SK-N-SH (cell line): ENCODE results near the gene TRPM3. TPM values are rescaled to one million over a fixed set of nuclear protein-coding genes. Genes with fewer than 3 reads are reported as not detected.

ENCODE experiments used
- CTCF ChIA-PET: fragments of 300-600, 350-600 bp; formaldehyde crosslinking; extraction: SDS; loops from one replicate; lab custom pipeline; 2021; lab: Yijun Ruan, JAX
- POLR2A ChIA-PET: fragments of 350-600 bp; sonication (Branson Sonifier 250); formaldehyde crosslinking; extraction: SDS; loops from one replicate; lab custom pipeline; 2020; ENCODE audit warnings: antibody characterized with exemption, inconsistent platforms; lab: Yijun Ruan, JAX
- DNase-seq: peaks from one replicate; pipeline ENCODE4 v3.0.0; 2012
- H2AFZ ChIP-seq: fragments of 200-600 bp; sonication (generic); 2 replicates; pipeline ENCODE4 v1.8.1; 2016; ENCODE audit warnings: antibody characterized with exemption, mild to moderate bottlenecking, low read depth
- H3F3A ChIP-seq: fragments of 200-600 bp; sonication (generic); replicated peaks from 2 replicates; pipeline ENCODE3; 2016; ENCODE audit warnings: antibody characterized with exemption, mild to moderate bottlenecking; ENCODE audit not compliant: insufficient read depth
- H3K27ac ChIP-seq, 2 experiments: fragments of 200-500 bp in 1 of 2; fragments of 200-600 bp in 1 of 2; sonication (Bioruptor generic) in 1 of 2; sonication (generic), shearing (Covaris generic) in 1 of 2; 2 replicates each; pipeline versions ENCODE4 v1.5.1 to v1.6.1; 2014 to 2016; ENCODE audit warnings: low read depth in 2 of 2, inconsistent platforms in 1 of 2, low read length in 1 of 2, mild to moderate bottlenecking in 1 of 2, mixed read lengths in 1 of 2
- H3K27me3 ChIP-seq: fragments of 200-600 bp; sonication (generic), shearing (Covaris generic); 2 replicates; pipeline ENCODE4 v1.6.1; 2016; ENCODE audit warnings: mixed run types; ENCODE audit not compliant: insufficient read depth
- H3K36me3 ChIP-seq, 2 experiments: fragments of 200-500 bp in 1 of 2; fragments of 200-600 bp in 1 of 2; sonication (Bioruptor generic) in 1 of 2; sonication (generic) in 1 of 2; replicated peaks in 1 of 2; 2 replicates each; pipeline versions ENCODE3 to v1.5.1; 2014 to 2016; ENCODE audit warnings: low read length in 1 of 2, mild to moderate bottlenecking in 1 of 2; ENCODE audit not compliant: insufficient read depth in 2 of 2, control insufficient read depth in 1 of 2
- H3K4me1 ChIP-seq, 2 experiments: fragments of 200-500 bp in 1 of 2; fragments of 200-600 bp in 1 of 2; sonication (Bioruptor generic) in 1 of 2; sonication (generic), shearing (Covaris generic) in 1 of 2; 2 replicates each; pipeline versions ENCODE4 v1.5.1 to v1.6.1; 2014 to 2016; ENCODE audit warnings: low read depth in 1 of 2, low read length in 1 of 2, mixed run types in 1 of 2; ENCODE audit not compliant: insufficient read depth in 2 of 2, control insufficient read depth in 1 of 2
- H3K4me2 ChIP-seq: fragments of 200-600 bp; sonication (generic), shearing (Covaris generic); 2 replicates; pipeline ENCODE4 v1.6.1; 2017; ENCODE audit warnings: mixed run types
- H3K4me3 ChIP-seq, 2 experiments: fragments of 200-500 bp in 1 of 2; fragments of 200-600 bp in 1 of 2; sonication (Bioruptor generic) in 1 of 2; sonication (generic), shearing (Covaris generic) in 1 of 2; 2 replicates each; pipeline versions ENCODE4 v1.5.1 to v1.8.1; 2014 to 2016; ENCODE audit warnings: low read depth in 2 of 2, inconsistent platforms in 1 of 2, low read length in 1 of 2, mild to moderate bottlenecking in 1 of 2, mixed read lengths in 1 of 2, moderate library complexity in 1 of 2
- H3K79me2 ChIP-seq: fragments of 200-600 bp; sonication (generic); 2 replicates; pipeline ENCODE4 v1.8.1; 2017; ENCODE audit warnings: mild to moderate bottlenecking; ENCODE audit not compliant: insufficient read depth
- H3K9ac ChIP-seq: fragments of 200-600 bp; sonication (generic); 2 replicates; pipeline ENCODE4 v1.6.1; 2017; ENCODE audit warnings: mixed run types
- H3K9me2 ChIP-seq: fragments of 200-600 bp; sonication (generic); 2 replicates; pipeline ENCODE4 v1.6.1; 2017; ENCODE audit warnings: mixed run types
- H3K9me3 ChIP-seq: fragments of 200-600 bp; sonication (generic); 2 replicates; pipeline ENCODE4 v1.6.1; 2017; ENCODE audit warnings: mixed run types, mild to moderate bottlenecking, moderate library complexity
- H4K20me1 ChIP-seq: fragments of 200-600 bp; sonication (generic); 2 replicates; pipeline ENCODE4 v1.6.1; 2017; ENCODE audit warnings: mild to moderate bottlenecking, mixed run types; ENCODE audit not compliant: insufficient read depth
- EP300 ChIP-seq, 2 experiments: IDR thresholded peaks; 2 replicates each; pipeline versions ENCODE4 v1.4.0 to v1.6.1; 2012; ENCODE audit warnings: borderline replicate concordance in 1 of 2, low read depth in 1 of 2, low read length in 1 of 2
- JUND ChIP-seq: IDR thresholded peaks from 2 replicates; pipeline ENCODE4 v1.4.0; 2012
- MXI1 ChIP-seq: IDR thresholded peaks from 2 replicates; pipeline ENCODE4 v1.6.1; 2012; ENCODE audit warnings: mild to moderate bottlenecking, low read depth, low read length, improper control_type of control experiment
- POLR2AphosphoS5 ChIP-seq: IDR thresholded peaks from 2 replicates; pipeline ENCODE4 v1.6.1; 2012; ENCODE audit warnings: low read depth, low read length
- RFX5 ChIP-seq: IDR thresholded peaks from 2 replicates; pipeline ENCODE4 v1.6.1; 2012; ENCODE audit warnings: mild to moderate bottlenecking, improper control_type of control experiment, low read length
- SIN3A ChIP-seq: IDR thresholded peaks from 2 replicates; pipeline ENCODE4 v1.6.1; 2012; ENCODE audit warnings: low read depth, mild to moderate bottlenecking, low read length, moderate library complexity, borderline replicate concordance
- SMC3 ChIP-seq: IDR thresholded peaks from 2 replicates; pipeline ENCODE4 v1.6.1; 2012; ENCODE audit warnings: low read depth, low read length, improper control_type of control experiment
- TEAD4 ChIP-seq: IDR thresholded peaks from 2 replicates; pipeline ENCODE4 v1.4.0; 2012; ENCODE audit warnings: mild to moderate bottlenecking, borderline replicate concordance; ENCODE audit not compliant: insufficient read depth
- YY1 ChIP-seq: IDR thresholded peaks from 2 replicates; pipeline ENCODE4 v1.4.0; 2012; ENCODE audit warnings: low read depth, mild to moderate bottlenecking
- WGBS: methylation state at CpG from one replicate; pipeline ENCODE4 v1.1.6; 2017; ENCODE audit warnings: low lambda C conversion rate; 5-methylcytosine and 5-hydroxymethylcytosine counted together
- polyA plus RNA-seq, 3 experiments: library from polyadenylated mRNA; depleted of rRNA; stranded (reverse); fragments of >200 nt; gene quantifications; 2 replicates each; pipeline ENCODE4 v1.2.3, GENCODE V29; 2012
- TF ChIP-seq, protein P1 (sequence below): IDR thresholded peaks from 2 replicates; pipeline ENCODE4; 2012
- TF ChIP-seq, protein P2 (sequence below): IDR thresholded peaks from 2 replicates; pipeline ENCODE4 v1.4.0; 2012; ENCODE audit warnings: low read depth, borderline replicate concordance

Gene TRPM3
- polyA plus RNA-seq, 1 of the 3 experiments (the other 2 are of a cell fraction): not detected

DNA sequence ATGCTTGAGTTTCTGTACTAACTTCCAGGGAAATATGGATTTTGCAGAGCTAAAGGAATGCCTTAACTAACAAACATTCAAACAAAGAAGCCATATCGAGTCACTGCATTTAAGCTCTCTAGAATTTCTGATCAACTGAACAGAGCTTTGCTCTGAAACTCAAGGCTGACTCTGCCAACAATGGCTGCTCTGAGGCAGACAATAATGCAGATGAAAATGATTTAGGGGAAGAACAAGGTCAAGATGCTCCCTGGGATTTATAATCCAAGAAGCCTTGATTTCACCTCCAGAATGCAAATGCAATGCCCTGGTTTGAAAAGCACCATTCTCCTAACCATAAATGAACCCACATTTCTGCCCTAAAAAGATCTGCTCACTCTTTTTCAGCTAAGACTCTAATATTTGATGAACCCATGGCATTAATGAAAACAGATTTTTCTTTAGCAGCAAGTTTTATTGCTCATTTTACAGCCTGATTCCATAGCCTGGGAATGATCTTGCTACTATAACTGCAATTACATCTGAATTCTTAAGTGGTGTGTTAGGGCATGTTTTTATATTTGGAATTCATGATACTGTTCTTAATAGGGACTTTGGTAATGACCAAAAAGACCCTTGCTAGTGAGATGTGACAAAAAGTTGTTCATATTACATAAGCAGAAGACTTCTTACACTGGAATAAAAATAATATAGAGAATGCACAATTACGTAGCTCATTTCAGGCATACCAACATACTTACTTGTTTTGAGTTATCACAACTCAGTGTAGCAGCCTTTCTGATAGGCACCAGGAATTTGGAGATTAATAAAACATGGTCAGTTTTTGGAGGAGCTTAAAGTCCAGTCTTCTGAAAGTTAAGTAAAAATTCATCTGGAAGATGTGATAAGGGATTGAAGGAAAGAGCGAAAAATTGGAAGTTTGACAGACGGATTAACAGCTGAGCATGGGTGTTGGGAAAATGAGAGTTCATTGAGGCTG is 169.4 kb downstream of the TRPM3 start (continued):
- TF ChIP-seq EP300 (IDR thresholded peaks at IDR 0.05; ENCODE audit: borderline replicate concordance in 1 of 2, low read depth in 1 of 2, low read length in 1 of 2): no peak
- TF ChIP-seq, protein P1, sequence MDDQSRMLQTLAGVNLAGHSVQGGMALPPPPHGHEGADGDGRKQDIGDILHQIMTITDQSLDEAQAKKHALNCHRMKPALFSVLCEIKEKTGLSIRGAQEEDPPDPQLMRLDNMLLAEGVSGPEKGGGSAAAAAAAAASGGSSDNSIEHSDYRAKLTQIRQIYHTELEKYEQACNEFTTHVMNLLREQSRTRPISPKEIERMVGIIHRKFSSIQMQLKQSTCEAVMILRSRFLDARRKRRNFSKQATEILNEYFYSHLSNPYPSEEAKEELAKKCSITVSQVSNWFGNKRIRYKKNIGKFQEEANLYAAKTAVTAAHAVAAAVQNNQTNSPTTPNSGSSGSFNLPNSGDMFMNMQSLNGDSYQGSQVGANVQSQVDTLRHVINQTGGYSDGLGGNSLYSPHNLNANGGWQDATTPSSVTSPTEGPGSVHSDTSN: no peak

DNA sequence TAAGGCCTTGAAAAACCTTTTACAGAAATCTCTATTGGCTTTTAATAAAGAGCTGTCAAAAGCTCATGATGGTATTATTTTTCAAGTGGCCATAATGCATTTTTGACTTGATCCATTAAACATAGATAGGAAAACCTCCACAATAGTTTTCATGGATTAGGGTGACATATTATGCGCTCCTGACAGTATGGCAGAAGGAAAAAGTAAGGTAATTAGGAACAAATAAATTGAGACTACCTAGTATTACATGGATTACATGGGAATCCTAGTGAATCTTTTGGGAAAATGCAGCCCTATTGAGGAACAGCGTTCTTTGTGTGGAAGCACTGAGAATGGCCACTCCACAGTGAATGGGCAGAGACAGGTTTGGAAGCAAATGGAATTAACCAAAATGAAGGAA is 171.2 kb downstream of the TRPM3 start:
- Histone ChIP-seq H4K20me1 (no peaks in the 10 kb centered on the region), H3K9me3 (no peaks in the 10 kb centered on the region), H3K4me3 (no peak overlapping the region), H3K4me1 (peaks cover 0 to 14% of the 10 kb centered on the region in 2 experiments; a peak in 1 of 4 replicates), H2AFZ (no peak overlapping the region), H3K79me2 (no peaks in the 10 kb centered on the region), H3K9ac (no peak overlapping the region), H3K9me2 (no peaks in the 10 kb centered on the region)
- POLR2A ChIA-PET: no interaction called here
- CTCF ChIA-PET: no interaction called here
- DNase-seq: no peak
- no peak for TF ChIP-seq JUND
- TF ChIP-seq POLR2AphosphoS5: no peak
- TF ChIP-seq TEAD4: no peak
- TF ChIP-seq, all 33 proteins: peak for 0
- Histone ChIP-seq H3K27me3 (no peaks in the 10 kb centered on the region), H3K36me3 (no peaks in the 10 kb centered on the region), H3K4me2 (no peak overlapping the region), H3F3A (peaks cover 12% of the 10 kb centered on the region), H3K27ac (no peak overlapping the region)
- 15% methylated on average over 2 of the region's 2 CpGs for whole genome bisulfite sequencing

DNA sequence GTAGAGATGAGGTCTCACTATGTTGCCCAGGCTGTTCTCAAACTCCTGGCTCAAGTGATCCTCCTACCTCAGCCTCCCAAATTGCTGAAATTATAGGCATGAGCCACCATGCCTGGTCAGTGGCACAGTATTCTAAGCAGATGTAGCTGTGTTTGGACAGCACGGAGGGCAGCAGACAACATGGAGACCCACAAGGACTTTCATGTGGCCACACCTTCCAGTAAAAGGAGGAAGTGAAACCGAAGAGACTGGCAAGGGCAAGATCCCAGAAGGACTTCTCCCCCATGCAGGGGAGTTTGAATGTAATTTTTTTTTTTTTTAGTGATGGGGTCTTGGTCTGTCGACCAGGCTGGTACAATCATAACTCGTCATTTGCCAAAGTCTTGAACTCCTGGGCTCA is 172.2 kb downstream of the TRPM3 start:
- H3K9me3 ChIP-seq: no peaks in the 10 kb centered on the region
- TF ChIP-seq RFX5: no peak
- H3K4me1 ChIP-seq: peaks cover 0 to 9% of the 10 kb centered on the region in 2 experiments; a peak in 1 of 4 replicates
- H3K27ac ChIP-seq: no peak overlapping the region
- H3K27me3 ChIP-seq: no peaks in the 10 kb centered on the region
- no peak overlapping the region for H3K9ac ChIP-seq
- 7% methylated on average over 4 of the region's 4 CpGs for WGBS
- H3K9me2 ChIP-seq: no peaks in the 10 kb centered on the region
- H4K20me1 ChIP-seq: no peaks in the 10 kb centered on the region
- no peak overlapping the region for H2AFZ ChIP-seq
- no peak overlapping the region for H3K4me3 ChIP-seq
- H3F3A ChIP-seq: peaks cover 7% of the 10 kb centered on the region
- H3K79me2 ChIP-seq: no peaks in the 10 kb centered on the region
- no peak overlapping the region for H3K4me2 ChIP-seq
- ChIA-PET POLR2A (no interaction called here), CTCF (interaction anchor here (0.9 kb wide), 1 partner anchor 25 kb away, joined by 3 read pairs; no protein-coding TSS in a partner anchor)
- DNase-seq: no peak
- H3K36me3 ChIP-seq: no peaks in the 10 kb centered on the region

DNA sequence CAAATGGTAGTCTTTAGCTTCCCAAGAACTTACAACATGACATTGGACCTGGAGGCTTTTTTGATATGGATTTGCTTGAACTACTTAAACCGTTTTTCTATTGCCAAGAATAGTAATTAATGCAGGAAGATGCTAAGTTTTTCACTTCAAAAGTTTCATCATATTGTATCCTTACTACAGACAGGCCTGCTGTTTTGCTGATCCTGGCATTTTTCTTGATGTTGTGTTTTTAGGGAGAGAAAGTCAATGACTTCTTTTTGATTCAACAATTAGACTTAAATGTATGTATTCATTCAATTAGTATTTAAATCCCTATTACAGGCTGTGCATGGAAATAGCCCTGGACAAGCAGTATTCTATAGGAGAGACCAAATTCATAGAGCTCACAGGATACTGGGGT is 172.7 kb downstream of the TRPM3 start:
- H3F3A ChIP-seq: peaks cover 2% of the 10 kb centered on the region
- no peaks in the 10 kb centered on the region for H4K20me1 ChIP-seq
- POLR2A ChIA-PET: no interaction called here
- peaks cover 3% of the 10 kb centered on the region; the same call in 1 of the 2 replicates for H3K27me3 ChIP-seq
- WGBS: 0% methylated on average over 1 of the region's 1 CpG
- no peaks in the 10 kb centered on the region for H3K9me3 ChIP-seq
- no peak overlapping the region for H2AFZ ChIP-seq
- peaks cover 0 to 6% of the 10 kb centered on the region in 2 experiments; a peak in 1 of 4 replicates for H3K4me1 ChIP-seq
- no peak overlapping the region for H3K4me2 ChIP-seq
- H3K27ac ChIP-seq: no peak overlapping the region
- no peaks in the 10 kb centered on the region for H3K9me2 ChIP-seq
- H3K79me2 ChIP-seq: no peaks in the 10 kb centered on the region
- no peak for DNase-seq
- no peaks in the 10 kb centered on the region for H3K36me3 ChIP-seq
- CTCF ChIA-PET: interaction anchor here (0.9 to 1.1 kb wide), 2 partner anchors 24 to 27 kb away, joined by 3 to 4 read pairs; no protein-coding TSS in a partner anchor
- no peak overlapping the region for H3K4me3 ChIP-seq
- no peak overlapping the region for H3K9ac ChIP-seq
- TF ChIP-seq SIN3A (no peak), MXI1 (no peak), YY1 (no peak), SMC3 (no peak)
- TF ChIP-seq, protein P2, sequence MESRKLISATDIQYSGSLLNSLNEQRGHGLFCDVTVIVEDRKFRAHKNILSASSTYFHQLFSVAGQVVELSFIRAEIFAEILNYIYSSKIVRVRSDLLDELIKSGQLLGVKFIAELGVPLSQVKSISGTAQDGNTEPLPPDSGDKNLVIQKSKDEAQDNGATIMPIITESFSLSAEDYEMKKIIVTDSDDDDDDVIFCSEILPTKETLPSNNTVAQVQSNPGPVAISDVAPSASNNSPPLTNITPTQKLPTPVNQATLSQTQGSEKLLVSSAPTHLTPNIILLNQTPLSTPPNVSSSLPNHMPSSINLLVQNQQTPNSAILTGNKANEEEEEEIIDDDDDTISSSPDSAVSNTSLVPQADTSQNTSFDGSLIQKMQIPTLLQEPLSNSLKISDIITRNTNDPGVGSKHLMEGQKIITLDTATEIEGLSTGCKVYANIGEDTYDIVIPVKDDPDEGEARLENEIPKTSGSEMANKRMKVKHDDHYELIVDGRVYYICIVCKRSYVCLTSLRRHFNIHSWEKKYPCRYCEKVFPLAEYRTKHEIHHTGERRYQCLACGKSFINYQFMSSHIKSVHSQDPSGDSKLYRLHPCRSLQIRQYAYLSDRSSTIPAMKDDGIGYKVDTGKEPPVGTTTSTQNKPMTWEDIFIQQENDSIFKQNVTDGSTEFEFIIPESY: no peak
